Cardiac fibroblast (primary cell): ENCODE data around the gene ARHGAP24.
A peak's percentile ranks its signal among the peaks of the same experiment; 100 is the strongest.

Experiments
- DNase-seq, 2 donors: peaks; one replicate each; pipeline versions ENCODE4 v3.0.0 to v3.0.0-alpha.2; 2010; ENCODE audit warnings: low read depth in 2 of 2
- H3K4me3 ChIP-seq, 2 donors: replicated peaks in 1 of 2; 1 replicate in 1 of 2; 2 replicates in 1 of 2; pipeline ENCODE4 v1.5.1; 2011; ENCODE audit warnings: low read depth in 2 of 2, low read length in 2 of 2, mild to moderate bottlenecking in 2 of 2, moderate library complexity in 1 of 2
- CTCF ChIP-seq: IDR thresholded peaks from one replicate; pipeline ENCODE4 v1.5.1; 2011; ENCODE audit warnings: low read depth, mild to moderate bottlenecking, low read length, inconsistent platforms

ARHGAP24 gene

GRCh38 chr4:85862896-85863295 is 387.9 kb downstream of the ARHGAP24 start:
- DNase-seq: no peak
- H3K4me3 ChIP-seq: no peak overlapping the region
- TF ChIP-seq CTCF: no peak

- no peak for TF ChIP-seq CTCF
- H3K4me3 ChIP-seq: no peak overlapping the region
- no peak for DNase-seq
Observed at GRCh38 chr4:85864259-85865205, 389.6 kb downstream of the ARHGAP24 start.

- no peak for DNase-seq
- TF ChIP-seq CTCF: no peak
- no peak overlapping the region for H3K4me3 ChIP-seq
Observed at GRCh38 chr4:85865256-85865655, 390.3 kb downstream of the ARHGAP24 start.

GRCh38 chr4:85866508-85866907 is 391.6 kb downstream of the ARHGAP24 start:
- no peak for TF ChIP-seq CTCF
- H3K4me3 ChIP-seq: no peak overlapping the region
- DNase-seq: peak in 1 of 2 donors; percentile 41

GRCh38 chr4:85867271-85867670 is 392.3 kb downstream of the ARHGAP24 start:
- no peak for TF ChIP-seq CTCF
- DNase-seq: peak in 1 of 2 donors; percentile 41
- no peak overlapping the region for H3K4me3 ChIP-seq

GRCh38 chr4:85869181-85869580 is 394.2 kb downstream of the ARHGAP24 start:
- no peak overlapping the region for H3K4me3 ChIP-seq
- peak; percentile 41 to 68 for DNase-seq
- no peak for TF ChIP-seq CTCF
